H9 (cell line): ENCODE data around the gene NHSL2. TPM values are rescaled to one million over a fixed set of nuclear protein-coding genes. Genes with fewer than 3 reads are reported as not detected.

Source experiments
- DNase-seq: peaks from one replicate; pipeline ENCODE4 v3.0.0-alpha.2; 2017
- H2AFZ ChIP-seq: one replicate; pipeline ENCODE4 v1.6.1; 2013; ENCODE audit warnings: mild to moderate bottlenecking, low read length, control low read depth, moderate library complexity
- H2AK5ac ChIP-seq: 2 replicates; pipeline ENCODE4 v1.6.1; 2013; ENCODE audit warnings: low read length, control low read depth, mixed read lengths; ENCODE audit not compliant: insufficient read length
- H2BK120ac ChIP-seq: one replicate; pipeline ENCODE4 v1.6.1; 2013; ENCODE audit warnings: low read depth, mild to moderate bottlenecking, low read length, control low read depth, inconsistent platforms; ENCODE audit not compliant: poor library complexity, severe bottlenecking
- H2BK12ac ChIP-seq: 2 replicates; pipeline ENCODE4 v1.6.1; 2013; ENCODE audit warnings: low read length, control low read depth, mixed read lengths, low read depth; ENCODE audit not compliant: insufficient read length
- H2BK15ac ChIP-seq: 2 replicates; pipeline ENCODE4 v1.6.1; 2013; ENCODE audit warnings: low read depth, low read length, control low read depth
- H2BK20ac ChIP-seq: one replicate; pipeline ENCODE4 v1.6.1; 2013; ENCODE audit warnings: low read depth, mild to moderate bottlenecking, low read length, control low read depth, inconsistent platforms; ENCODE audit not compliant: poor library complexity, severe bottlenecking
- H2BK5ac ChIP-seq: 2 replicates; pipeline ENCODE4 v1.6.1; 2013; ENCODE audit warnings: low read length, control low read depth, mixed read lengths; ENCODE audit not compliant: insufficient read length
- H3K14ac ChIP-seq: 2 replicates; pipeline ENCODE4 v1.6.1; 2013; ENCODE audit warnings: low read length, control low read depth; ENCODE audit not compliant: insufficient read depth
- H3K18ac ChIP-seq: 2 replicates; pipeline ENCODE4 v1.6.1; 2013; ENCODE audit warnings: low read depth, mild to moderate bottlenecking, mixed read lengths, low read length, control low read depth; ENCODE audit not compliant: insufficient read length
- H3K23ac ChIP-seq: 2 replicates; pipeline ENCODE4 v1.6.1; 2013; ENCODE audit warnings: low read length, control low read depth, mixed read lengths, low read depth; ENCODE audit not compliant: insufficient read length
- H3K23me2 ChIP-seq: 2 replicates; pipeline ENCODE4 v1.6.1; 2013; ENCODE audit warnings: low read depth, mild to moderate bottlenecking, mixed read lengths, low read length, control low read depth; ENCODE audit not compliant: insufficient read length, poor library complexity, severe bottlenecking
- H3K27ac ChIP-seq: 2 replicates; pipeline ENCODE4 v1.5.1; 2013; ENCODE audit warnings: low read length, control low read depth, mixed read lengths, low read depth; ENCODE audit not compliant: insufficient read length
- H3K27me3 ChIP-seq: 2 replicates; pipeline ENCODE4 v1.6.1; 2013; ENCODE audit warnings: low read length, control low read depth, inconsistent platforms; ENCODE audit not compliant: insufficient read depth
- H3K4ac ChIP-seq: 2 replicates; pipeline ENCODE4 v1.6.1; 2013; ENCODE audit warnings: low read depth, mild to moderate bottlenecking, control low read depth, inconsistent platforms, low read length, moderate library complexity
- H3K4me1 ChIP-seq: 2 replicates; pipeline ENCODE4 v1.6.1; 2013; ENCODE audit warnings: low read length, control low read depth, inconsistent platforms; ENCODE audit not compliant: insufficient read depth
- H3K4me2 ChIP-seq: 2 replicates; pipeline ENCODE4 v1.6.1; 2013; ENCODE audit warnings: low read length, control low read depth, mixed read lengths; ENCODE audit not compliant: insufficient read length, insufficient read depth
- H3K56ac ChIP-seq: 2 replicates; pipeline ENCODE4 v1.6.1; 2013; ENCODE audit warnings: low read depth, mild to moderate bottlenecking, mixed read lengths, low read length, control low read depth; ENCODE audit not compliant: insufficient read length
- H3K79me1 ChIP-seq: 2 replicates; pipeline ENCODE4 v1.6.1; 2013; ENCODE audit warnings: low read depth, mild to moderate bottlenecking, moderate library complexity, low read length, control low read depth, inconsistent platforms; ENCODE audit not compliant: insufficient read depth, poor library complexity, severe bottlenecking
- H3K79me2 ChIP-seq: 2 replicates; pipeline ENCODE4 v1.6.1; 2013; ENCODE audit warnings: low read length, control low read depth, inconsistent platforms; ENCODE audit not compliant: insufficient read depth
- H3K9ac ChIP-seq: 2 replicates; pipeline ENCODE4 v1.6.1; 2013; ENCODE audit warnings: low read length, control low read depth, mixed read lengths; ENCODE audit not compliant: insufficient read length; ENCODE audit errors: extremely low read depth
- H3K9me3 ChIP-seq: one replicate; pipeline ENCODE4 v1.6.1; 2013; ENCODE audit warnings: low read depth, low read length, inconsistent platforms; ENCODE audit not compliant: control insufficient read depth
- H3T11ph ChIP-seq: one replicate; pipeline ENCODE4 v1.6.1; 2013; ENCODE audit warnings: mild to moderate bottlenecking, low read length, control low read depth, inconsistent platforms
- H4K20me1 ChIP-seq: one replicate; pipeline ENCODE4 v1.6.1; 2013; ENCODE audit not compliant: control insufficient read depth, insufficient read length, insufficient read depth
- H4K5ac ChIP-seq: 2 replicates; pipeline ENCODE4 v1.6.1; 2013; ENCODE audit warnings: low read depth, mild to moderate bottlenecking, mixed read lengths, low read length, control low read depth; ENCODE audit not compliant: insufficient read length
- H4K8ac ChIP-seq: replicated peaks from 2 replicates; pipeline ENCODE4 v1.6.1; 2013; ENCODE audit warnings: low read length, control low read depth, mixed read lengths, low read depth; ENCODE audit not compliant: insufficient read length
- H4K91ac ChIP-seq: 2 replicates; pipeline ENCODE4 v1.6.1; 2013; ENCODE audit warnings: low read depth, mild to moderate bottlenecking, moderate library complexity, mixed read lengths, low read length, control low read depth; ENCODE audit not compliant: insufficient read length
- H3K27ac Mint-ChIP-seq, 3 experiments: 2 replicates in 2 of 3; 3 replicates in 1 of 3; pipeline ENCODE4 v1.8.0; 2020 to 2021; ENCODE audit warnings: mixed read lengths in 3 of 3, mild to moderate bottlenecking in 1 of 3, moderate library complexity in 1 of 3
- H3K27me3 Mint-ChIP-seq: 2 replicates; pipeline ENCODE4 v1.8.0; 2021; ENCODE audit warnings: low read depth, mild to moderate bottlenecking, moderate library complexity, mixed read lengths
- H3K36me3 Mint-ChIP-seq, 3 experiments: 2 replicates in 2 of 3; 3 replicates in 1 of 3; pipeline ENCODE4 v1.8.0; 2020 to 2021; ENCODE audit warnings: low read depth in 3 of 3, mixed read lengths in 3 of 3; ENCODE audit not compliant: insufficient read depth in 1 of 3
- H3K4me1 Mint-ChIP-seq, 2 experiments: 2 replicates each; pipeline ENCODE4 v1.8.0; 2020; ENCODE audit warnings: mixed read lengths in 2 of 2
- H3K4me3 Mint-ChIP-seq, 2 experiments: 2 replicates in 1 of 2; 3 replicates in 1 of 2; pipeline ENCODE4 v1.8.0; 2020 to 2021; ENCODE audit warnings: mild to moderate bottlenecking in 2 of 2, mixed read lengths in 2 of 2, moderate library complexity in 1 of 2
- H3K9me3 Mint-ChIP-seq, 2 experiments: 2 replicates in 1 of 2; 3 replicates in 1 of 2; pipeline ENCODE4 v1.8.0; 2020; ENCODE audit warnings: mild to moderate bottlenecking in 2 of 2, mixed read lengths in 2 of 2, moderate library complexity in 1 of 2
- CTCF ChIP-seq: fragments of 200-600 bp; sonication (generic); conservative IDR thresholded peaks from 3 replicates; pipeline ENCODE4 v1.8.0; 2021; ENCODE audit warnings: antibody characterized with exemption, mild to moderate bottlenecking
- WGBS: extraction: QIAGEN DNeasy Blood & Tissue Kit; methylation state at CpG from one replicate; pipeline ENCODE4 v1.1.7; 2013; ENCODE audit warnings: missing lambda C conversion rate, low lambda C conversion rate, mixed read lengths; ENCODE audit not compliant: insufficient read length; ENCODE audit errors: extremely low coverage; 5-methylcytosine and 5-hydroxymethylcytosine counted together
- total RNA-seq: library from RNA; stranded (reverse); gene quantifications from 2 replicates; pipeline ENCODE4 v1.2.1, GENCODE V29; 2021

NHSL2 gene
- total RNA-seq, 1 experiment from 2014 or later = 6.4 TPM

GRCh38 chrX:72079607-72080006, 169.0 kb downstream of the NHSL2 start:
- H3K18ac ChIP-seq = no peak overlapping the region
- no peak overlapping the region for H3K9ac ChIP-seq
- TF ChIP-seq CTCF = no peak
- H3K56ac ChIP-seq = no peak overlapping the region
- H2AK5ac ChIP-seq = no peak overlapping the region
- no peak for DNase-seq
- Mint-ChIP-seq H3K27ac (no peak overlapping the region; a peak in 1 of 7 replicates), H3K9me3 (peaks cover 84 to 90% of the 10 kb centered on the region in 2 experiments), H3K36me3 (peaks cover 4 to 10% (median 6%) of the 10 kb centered on the region in 3 experiments; a peak in 6 of 7 replicates), H3K4me1 (peaks cover 15 to 36% of the 10 kb centered on the region in 2 experiments), H3K27me3 (no peaks in the 10 kb centered on the region; the same call in none of the 2 replicates), H3K4me3 (no peak overlapping the region)
- H2BK120ac ChIP-seq = no peak overlapping the region
- no peak overlapping the region for H3T11ph ChIP-seq
- no CpG with 5 or more reads among the region's 12 CpGs for WGBS
- peaks cover 38% of the 10 kb centered on the region for H3K9me3 ChIP-seq
- no peak overlapping the region for H2BK12ac ChIP-seq
- no peak overlapping the region for H2BK20ac ChIP-seq
- no peaks in the 10 kb centered on the region for H3K27me3 ChIP-seq
- H4K20me1 ChIP-seq = no peaks in the 10 kb centered on the region
- H3K23me2 ChIP-seq = no peaks in the 10 kb centered on the region
- H4K8ac ChIP-seq = no peak overlapping the region
- no peak overlapping the region for H4K91ac ChIP-seq
- no peaks in the 10 kb centered on the region for H3K4me1 ChIP-seq
- H3K79me1 ChIP-seq = no peaks in the 10 kb centered on the region
- H3K79me2 ChIP-seq = no peaks in the 10 kb centered on the region
- H2BK15ac ChIP-seq = no peak overlapping the region
- no peak overlapping the region for H4K5ac ChIP-seq
- H3K4ac ChIP-seq = no peak overlapping the region
- H2BK5ac ChIP-seq = no peak overlapping the region
- no peak overlapping the region for H2AFZ ChIP-seq
- H3K23ac ChIP-seq = no peak overlapping the region
- no peak overlapping the region for H3K27ac ChIP-seq
- H3K14ac ChIP-seq = no peak overlapping the region
- no peak overlapping the region for H3K4me2 ChIP-seq
